WTC11 (cell line): ENCODE data around the gene CFAP221. TPM values are rescaled to one million over a fixed set of nuclear protein-coding genes. Genes with fewer than 3 reads are reported as not detected.

Experiments used
- ATAC-seq: fragments of 200-7000 bp; cut with Tn5 transposase; 2 replicates; pipeline ENCODE4 v1.10.0; 2021; ENCODE audit warnings: mild to moderate bottlenecking, moderate library complexity
- CTCF ChIA-PET: fragments of 300-600 bp; sonication (Branson Sonifier 250); formaldehyde crosslinking; loops from one replicate; lab custom pipeline; 2021; ENCODE audit warnings: antibody characterized with exemption; lab: Charles Lee
- POLR2A ChIA-PET: fragments of 350-600 bp; sonication (Branson Sonifier 250); formaldehyde crosslinking; loops from one replicate; lab custom pipeline; 2021; ENCODE audit warnings: antibody characterized with exemption; lab: Charles Lee
- DNase-seq: peaks from one replicate; pipeline ENCODE4 v3.0.0; 2021; ENCODE audit warnings: low spot score
- H3K27ac Mint-ChIP-seq: 2 replicates; pipeline ENCODE4 v1.8.0; 2021; ENCODE audit warnings: mixed read lengths
- H3K27me3 Mint-ChIP-seq: 2 replicates; pipeline ENCODE4 v1.8.0; 2021; ENCODE audit warnings: low read depth, mild to moderate bottlenecking, moderate library complexity, mixed read lengths
- H3K36me3 Mint-ChIP-seq: 2 replicates; pipeline ENCODE4 v1.8.0; 2021; ENCODE audit warnings: mixed read lengths
- H3K4me1 Mint-ChIP-seq: 2 replicates; pipeline ENCODE4 v1.8.0; 2022; ENCODE audit warnings: mixed read lengths
- H3K4me3 Mint-ChIP-seq: 2 replicates; pipeline ENCODE4 v1.8.0; 2021; ENCODE audit warnings: mild to moderate bottlenecking, moderate library complexity, mixed read lengths
- H3K9me3 Mint-ChIP-seq: 2 replicates; pipeline ENCODE4 v1.8.0; 2021; ENCODE audit warnings: mixed read lengths
- NR3C1 ChIP-seq: sonication (generic); formaldehyde crosslinking; conservative IDR thresholded peaks from 2 replicates; pipeline ENCODE4 v1.8.1; 2023; ENCODE audit warnings: low read depth, mild to moderate bottlenecking, missing genetic modification reagents
- TEAD1 ChIP-seq: sonication (generic); formaldehyde crosslinking; IDR thresholded peaks from 2 replicates; pipeline ENCODE4 v1.8.0; 2022; ENCODE audit warnings: mild to moderate bottlenecking, missing genetic modification reagents
- total RNA-seq: library from RNA; stranded (reverse); gene quantifications from 3 replicates; pipeline ENCODE4 v1.2.3, GENCODE V29; 2021
- TF ChIP-seq, protein P1 (sequence below): sonication (generic); formaldehyde crosslinking; IDR thresholded peaks from 2 replicates; pipeline ENCODE4 v1.8.0; 2022; ENCODE audit warnings: mild to moderate bottlenecking, missing genetic modification reagents
- TF ChIP-seq, protein P2 (sequence below): fragments of 250-450 bp; sonication (Bioruptor Pico); conservative IDR thresholded peaks from 2 replicates; pipeline ENCODE4 v1.9.0; 2021; ENCODE audit warnings: mild to moderate bottlenecking
- TF ChIP-seq, protein P3 (sequence below): sonication (generic); formaldehyde crosslinking; IDR thresholded peaks from 2 replicates; pipeline ENCODE4 v1.8.1; 2022; ENCODE audit warnings: low read depth, missing genetic modification reagents, borderline replicate concordance
- TF ChIP-seq, protein P4 (sequence below): sonication (generic); formaldehyde crosslinking; IDR thresholded peaks from 2 replicates; pipeline ENCODE4 v1.8.0; 2023; ENCODE audit warnings: missing genetic modification reagents

The CFAP221 gene
- total RNA-seq, 1 experiment from 2014 or later = 0.35 TPM

DNA sequence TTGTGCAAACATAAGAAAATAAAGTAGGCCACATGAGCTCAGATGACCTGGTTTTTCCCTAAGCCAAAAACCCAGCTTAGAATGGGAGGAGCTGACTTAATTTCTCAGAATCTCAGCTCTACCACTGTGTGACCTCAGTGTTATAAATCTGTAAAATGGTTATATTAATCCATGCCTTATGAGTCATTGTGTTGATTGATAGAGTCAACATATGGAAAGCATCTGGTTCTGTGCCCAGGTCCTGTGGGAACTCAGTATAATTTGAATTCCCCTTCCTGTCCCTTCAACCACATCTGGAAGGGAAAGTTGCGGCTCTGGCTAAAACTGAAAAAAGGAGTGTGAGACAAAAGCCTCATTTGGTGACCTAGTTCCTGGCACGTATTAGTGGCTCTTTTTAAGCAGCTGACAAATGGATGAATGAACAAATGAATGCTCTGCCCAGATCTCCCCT is 160.4 kb downstream of the CFAP221 start (continued):
- TF ChIP-seq, protein P1, sequence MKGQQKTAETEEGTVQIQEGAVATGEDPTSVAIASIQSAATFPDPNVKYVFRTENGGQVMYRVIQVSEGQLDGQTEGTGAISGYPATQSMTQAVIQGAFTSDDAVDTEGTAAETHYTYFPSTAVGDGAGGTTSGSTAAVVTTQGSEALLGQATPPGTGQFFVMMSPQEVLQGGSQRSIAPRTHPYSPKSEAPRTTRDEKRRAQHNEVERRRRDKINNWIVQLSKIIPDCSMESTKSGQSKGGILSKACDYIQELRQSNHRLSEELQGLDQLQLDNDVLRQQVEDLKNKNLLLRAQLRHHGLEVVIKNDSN (CRISPR knock-in tag) = no peak
- TF ChIP-seq, protein P2, sequence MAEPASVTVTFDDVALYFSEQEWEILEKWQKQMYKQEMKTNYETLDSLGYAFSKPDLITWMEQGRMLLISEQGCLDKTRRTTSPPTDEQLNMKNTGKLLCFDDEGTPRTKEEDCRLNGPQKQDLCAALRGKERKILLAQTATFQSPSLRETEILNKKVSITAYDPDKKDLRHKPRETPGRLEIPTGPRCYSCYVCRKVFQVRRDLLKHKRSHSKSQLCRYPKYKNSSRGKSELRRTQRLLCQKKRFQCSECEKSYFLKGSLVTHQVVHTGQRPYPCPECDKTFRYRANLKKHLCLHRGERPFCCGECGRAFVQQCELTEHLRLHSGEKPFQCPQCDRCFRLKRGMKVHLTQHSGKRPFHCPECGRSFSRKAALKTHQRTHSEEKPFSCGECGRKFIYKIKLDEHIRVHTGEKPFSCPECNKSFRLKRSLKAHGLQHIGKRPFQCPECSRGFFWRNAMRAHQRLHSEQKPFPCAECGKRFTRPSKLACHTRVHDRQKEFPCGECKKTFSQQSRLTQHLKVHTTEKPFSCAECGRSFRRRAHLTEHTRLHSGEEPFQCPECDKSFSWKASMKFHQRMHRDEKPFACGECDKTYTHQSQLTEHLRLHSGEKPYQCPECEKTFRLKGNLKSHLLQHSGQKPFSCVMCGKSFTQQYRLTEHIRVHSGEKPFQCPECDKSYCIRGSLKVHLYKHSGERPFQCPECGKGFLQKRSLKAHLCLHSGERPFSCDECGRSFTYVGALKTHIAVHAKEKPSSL (CRISPR knock-in tag) = no peak
- TF ChIP-seq NR3C1 (CRISPR knock-in tag) = no peak
- TF ChIP-seq, all 79 proteins: peak for 0

DNA sequence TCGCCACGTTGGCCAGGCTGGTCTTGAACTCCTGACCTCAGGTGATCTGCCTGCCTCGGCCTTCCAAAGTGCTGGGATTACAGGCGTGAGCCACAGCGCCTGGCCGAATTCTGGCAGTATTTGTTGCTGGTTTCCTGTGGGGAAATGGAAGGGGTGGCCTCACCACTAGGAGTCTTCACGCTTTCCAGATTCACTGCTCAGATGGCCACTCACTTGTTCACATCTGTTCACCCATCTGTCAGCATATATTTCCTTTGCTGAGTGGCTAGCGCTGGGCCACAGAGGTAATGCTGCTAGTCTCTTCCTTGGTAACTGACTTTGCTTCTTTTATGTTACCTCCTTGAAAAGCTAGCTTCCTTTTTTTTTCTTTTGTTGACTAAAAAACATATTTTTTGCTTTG is 162.0 kb downstream of the CFAP221 start:
- no peak overlapping the region for H3K4me3 Mint-ChIP-seq
- no peak overlapping the region for H3K27ac Mint-ChIP-seq
- TF ChIP-seq, protein P3, sequence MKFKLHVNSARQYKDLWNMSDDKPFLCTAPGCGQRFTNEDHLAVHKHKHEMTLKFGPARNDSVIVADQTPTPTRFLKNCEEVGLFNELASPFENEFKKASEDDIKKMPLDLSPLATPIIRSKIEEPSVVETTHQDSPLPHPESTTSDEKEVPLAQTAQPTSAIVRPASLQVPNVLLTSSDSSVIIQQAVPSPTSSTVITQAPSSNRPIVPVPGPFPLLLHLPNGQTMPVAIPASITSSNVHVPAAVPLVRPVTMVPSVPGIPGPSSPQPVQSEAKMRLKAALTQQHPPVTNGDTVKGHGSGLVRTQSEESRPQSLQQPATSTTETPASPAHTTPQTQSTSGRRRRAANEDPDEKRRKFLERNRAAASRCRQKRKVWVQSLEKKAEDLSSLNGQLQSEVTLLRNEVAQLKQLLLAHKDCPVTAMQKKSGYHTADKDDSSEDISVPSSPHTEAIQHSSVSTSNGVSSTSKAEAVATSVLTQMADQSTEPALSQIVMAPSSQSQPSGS (CRISPR knock-in tag) = no peak
- TF ChIP-seq, protein P4, sequence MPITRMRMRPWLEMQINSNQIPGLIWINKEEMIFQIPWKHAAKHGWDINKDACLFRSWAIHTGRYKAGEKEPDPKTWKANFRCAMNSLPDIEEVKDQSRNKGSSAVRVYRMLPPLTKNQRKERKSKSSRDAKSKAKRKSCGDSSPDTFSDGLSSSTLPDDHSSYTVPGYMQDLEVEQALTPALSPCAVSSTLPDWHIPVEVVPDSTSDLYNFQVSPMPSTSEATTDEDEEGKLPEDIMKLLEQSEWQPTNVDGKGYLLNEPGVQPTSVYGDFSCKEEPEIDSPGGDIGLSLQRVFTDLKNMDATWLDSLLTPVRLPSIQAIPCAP (CRISPR knock-in tag) = no peak
- TF ChIP-seq TEAD1 (CRISPR knock-in tag) = no peak
- H3K4me1 Mint-ChIP-seq = peaks cover 20% of the 10 kb centered on the region
- ATAC-seq (no peak), DNase-seq (no peak)
- H3K27me3 Mint-ChIP-seq = no peaks in the 10 kb centered on the region
- H3K9me3 Mint-ChIP-seq = peaks cover 8% of the 10 kb centered on the region
- H3K36me3 Mint-ChIP-seq = peaks cover 9% of the 10 kb centered on the region
- ChIA-PET CTCF (no interaction called here), POLR2A (no interaction called here)

Other genes with a start within 250 kb of the CFAP221 start
- gene C2orf76, start 177.6 kb upstream of the CFAP221 start, total RNA-seq = 4.4 to 5.2 TPM (median 4.6 TPM) in 3 replicates
- gene DBI, start 177.5 kb upstream of the CFAP221 start, total RNA-seq = 146 to 158 TPM (median 150 TPM) in 3 replicates
- 7.6 to 9.6 TPM (median 8.5 TPM) in 3 replicates for gene TMEM37, start 112.6 kb upstream of the CFAP221 start, total RNA-seq
- gene SCTR, start 20.0 kb upstream of the CFAP221 start, total RNA-seq = 0.09 to 0.18 TPM in 2 of 3 replicates, not detected in the other
- 33.5 to 41.1 TPM (median 34.1 TPM) in 3 replicates for gene TMEM177, start 134.8 kb downstream of the CFAP221 start, total RNA-seq
- 79.4 to 85.8 TPM (median 79.7 TPM) in 3 replicates for gene PTPN4, start 215.5 kb downstream of the CFAP221 start, total RNA-seq